AG10803 (cell line): Measurements from ENCODE around the gene RAB3IP.

ENCODE experiments used
- DNase-seq: peaks from one replicate; pipeline ENCODE4 v3.0.0; 2010; ENCODE audit warnings: low read depth
- H3K4me3 ChIP-seq: 2 replicates; pipeline ENCODE4 v1.5.1; 2011; ENCODE audit warnings: mild to moderate bottlenecking, low read length, control low read depth
- TF ChIP-seq, protein P1 (sequence below): conservative IDR thresholded peaks from 2 replicates; pipeline ENCODE4 v1.5.1; 2011; ENCODE audit warnings: mild to moderate bottlenecking, low read length, control low read depth, inconsistent platforms

Gene RAB3IP

GRCh38 chr12:69836015-69836414 lies 97.4 kb downstream of the RAB3IP start:
- H3K4me3 ChIP-seq = no peak overlapping the region
- TF ChIP-seq, protein P1, sequence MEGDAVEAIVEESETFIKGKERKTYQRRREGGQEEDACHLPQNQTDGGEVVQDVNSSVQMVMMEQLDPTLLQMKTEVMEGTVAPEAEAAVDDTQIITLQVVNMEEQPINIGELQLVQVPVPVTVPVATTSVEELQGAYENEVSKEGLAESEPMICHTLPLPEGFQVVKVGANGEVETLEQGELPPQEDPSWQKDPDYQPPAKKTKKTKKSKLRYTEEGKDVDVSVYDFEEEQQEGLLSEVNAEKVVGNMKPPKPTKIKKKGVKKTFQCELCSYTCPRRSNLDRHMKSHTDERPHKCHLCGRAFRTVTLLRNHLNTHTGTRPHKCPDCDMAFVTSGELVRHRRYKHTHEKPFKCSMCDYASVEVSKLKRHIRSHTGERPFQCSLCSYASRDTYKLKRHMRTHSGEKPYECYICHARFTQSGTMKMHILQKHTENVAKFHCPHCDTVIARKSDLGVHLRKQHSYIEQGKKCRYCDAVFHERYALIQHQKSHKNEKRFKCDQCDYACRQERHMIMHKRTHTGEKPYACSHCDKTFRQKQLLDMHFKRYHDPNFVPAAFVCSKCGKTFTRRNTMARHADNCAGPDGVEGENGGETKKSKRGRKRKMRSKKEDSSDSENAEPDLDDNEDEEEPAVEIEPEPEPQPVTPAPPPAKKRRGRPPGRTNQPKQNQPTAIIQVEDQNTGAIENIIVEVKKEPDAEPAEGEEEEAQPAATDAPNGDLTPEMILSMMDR = no peak
- no peak for DNase-seq

DNA sequence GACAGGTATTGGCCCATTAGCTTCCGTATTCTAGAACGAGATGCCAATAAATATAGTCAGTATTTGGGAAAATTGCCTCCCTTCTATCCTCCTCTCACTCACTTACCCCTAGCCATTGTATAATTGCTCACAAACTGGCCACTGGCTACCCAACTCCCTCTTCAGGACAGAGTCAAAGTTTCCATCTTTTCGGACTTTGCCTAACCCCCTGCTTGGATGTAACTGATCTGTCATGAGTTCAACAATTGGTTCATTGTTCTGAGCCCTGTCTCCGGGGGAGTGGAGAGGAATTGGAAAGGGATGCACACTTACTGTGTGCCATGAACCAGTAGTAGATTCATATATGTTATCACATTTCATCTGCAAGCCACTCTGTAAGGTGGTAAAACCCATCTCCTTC lies 98.5 kb downstream of the RAB3IP start:
- no peak for DNase-seq
- H3K4me3 ChIP-seq = no peak overlapping the region
- TF ChIP-seq, protein P1 = no peak

- TF ChIP-seq, protein P1 = no peak
- no peak for DNase-seq
- H3K4me3 ChIP-seq = no peak overlapping the region
Observed at GRCh38 chr12:69837657-69838415, 99.2 kb downstream of the RAB3IP start.

DNA sequence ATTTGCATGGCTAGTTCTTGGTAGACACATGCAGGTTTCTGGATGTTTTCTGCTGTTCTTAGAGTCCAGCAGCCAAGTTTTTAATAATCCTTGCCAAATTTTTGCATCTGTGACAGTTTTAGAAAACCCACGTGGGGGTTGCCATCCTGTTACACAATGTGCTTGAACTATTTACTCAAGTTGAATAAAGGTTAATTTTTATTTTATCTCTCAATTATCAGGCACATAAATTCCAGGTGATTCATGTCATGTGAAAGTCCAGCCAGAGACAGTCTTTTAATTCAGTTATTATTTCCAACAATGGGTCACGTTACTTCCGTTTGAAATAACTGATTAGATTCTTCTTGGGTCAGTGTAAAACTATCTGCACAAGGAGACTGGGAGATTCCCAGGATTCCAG lies 102.1 kb downstream of the RAB3IP start:
- no peak overlapping the region for H3K4me3 ChIP-seq
- DNase-seq = no peak
- TF ChIP-seq, protein P1 = no peak

DNA sequence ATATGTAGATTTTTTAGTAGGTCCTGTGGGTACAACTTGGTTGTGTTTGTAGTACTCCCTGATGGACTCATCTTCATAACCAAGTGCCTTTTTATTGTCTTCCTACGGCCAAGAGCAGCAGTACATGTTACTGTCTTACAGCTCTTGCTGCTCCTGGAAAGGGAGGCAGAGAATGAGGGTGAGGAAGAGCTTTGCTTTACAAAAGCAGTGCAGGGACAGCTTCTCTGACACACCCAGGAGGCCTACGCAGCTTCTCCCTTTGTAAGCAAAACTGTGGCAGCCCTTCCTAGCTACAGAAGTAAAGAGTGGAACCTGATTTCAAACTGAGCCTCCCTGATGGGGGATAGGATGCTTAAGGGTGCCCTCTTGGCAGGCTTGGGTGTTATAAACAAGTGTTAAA lies 104.9 kb downstream of the RAB3IP start:
- TF ChIP-seq, protein P1 = no peak
- no peak for DNase-seq

GRCh38 chr12:69844416-69844815 lies 105.8 kb downstream of the RAB3IP start:
- no peak overlapping the region for H3K4me3 ChIP-seq
- DNase-seq = no peak
- TF ChIP-seq, protein P1 = no peak

More for the DNA sequence above, 104.9 kb downstream of the RAB3IP start:
- no peak overlapping the region for H3K4me3 ChIP-seq

DNA sequence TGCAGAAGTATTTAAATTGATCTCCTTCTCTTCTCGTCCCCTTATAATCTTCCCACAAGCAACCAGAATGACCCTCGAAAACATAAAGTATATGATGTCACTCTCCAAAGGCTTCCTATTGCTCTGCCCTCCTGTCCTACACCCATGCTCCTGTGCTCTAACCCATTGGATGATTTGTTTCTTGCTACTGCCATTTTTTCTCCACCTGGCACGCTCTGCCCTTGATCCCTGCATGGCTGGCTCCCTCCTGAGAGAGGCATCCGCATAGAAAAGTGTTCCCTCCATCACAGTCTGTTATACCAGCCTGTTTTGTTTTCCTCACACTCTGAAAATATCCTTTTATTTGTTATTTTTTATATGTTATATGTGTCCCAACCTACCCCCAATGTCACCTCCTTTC lies 106.2 kb downstream of the RAB3IP start:
- no peak for DNase-seq
- TF ChIP-seq, protein P1 = no peak
- no peak overlapping the region for H3K4me3 ChIP-seq
